Effector CD4-positive, alpha-beta T cell (primary cell): Measurements from ENCODE around the gene OTOL1. TPM values are rescaled to one million over a fixed set of nuclear protein-coding genes. Genes with fewer than 3 reads are reported as not detected.
"Not testable (repeated sequence)": the region's sequence is repeated elsewhere in the genome, so short reads cannot be mapped to it uniquely, and the experiment has no call there.

Experiments used
- DNase-seq: peaks from one replicate; pipeline ENCODE4 v3.0.0-alpha.2; 2020
- total RNA-seq: gene quantifications from one replicate; lab custom pipeline; 2026; lab: John Stamatoyannopoulos, UW

The OTOL1 gene
- not detected for total RNA-seq

DNA sequence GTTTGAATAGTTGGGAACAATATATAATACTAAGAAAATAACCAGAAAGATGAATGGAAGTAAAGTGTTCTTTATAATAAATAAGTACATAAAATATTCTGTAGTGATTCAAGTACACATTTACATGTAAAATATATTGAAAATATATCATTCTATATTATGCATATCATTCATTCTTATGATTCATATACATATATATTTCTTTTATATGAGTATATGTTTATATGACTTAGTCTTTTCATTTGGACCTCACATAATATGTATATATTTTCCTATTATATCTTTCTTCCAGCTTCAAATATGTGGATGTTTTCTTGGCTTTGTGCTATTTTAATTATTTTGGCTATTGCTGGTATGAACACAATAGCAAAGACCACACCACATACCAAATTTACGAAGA is at the start of gene OTOL1:
Gene OTOL1 (plus strand): TSS at position 301 of the 400 bp plus-strand sequence. CDS start 0 bp downstream, at position 301.
- DNase-seq, result no peak

DNA sequence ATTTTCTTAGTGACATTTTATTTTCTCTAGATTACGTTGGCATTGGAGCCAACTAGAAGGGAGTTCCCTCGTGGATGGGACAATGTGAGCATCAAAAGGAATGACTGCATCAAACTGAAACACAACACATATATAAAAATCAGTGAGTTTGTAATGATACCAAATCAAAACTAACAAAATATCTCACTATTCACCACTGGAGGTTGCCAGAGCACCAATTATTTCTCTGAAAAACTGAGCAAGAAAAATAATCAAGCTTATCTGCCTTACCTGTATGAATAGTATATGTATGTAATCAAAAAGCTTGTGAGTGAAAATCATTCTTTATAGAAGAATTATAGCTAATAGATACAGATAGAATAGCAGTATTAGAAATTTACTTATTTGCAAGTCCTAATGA is 46.8 kb upstream of the OTOL1 start:
- DNase-seq, result no peak

DNA sequence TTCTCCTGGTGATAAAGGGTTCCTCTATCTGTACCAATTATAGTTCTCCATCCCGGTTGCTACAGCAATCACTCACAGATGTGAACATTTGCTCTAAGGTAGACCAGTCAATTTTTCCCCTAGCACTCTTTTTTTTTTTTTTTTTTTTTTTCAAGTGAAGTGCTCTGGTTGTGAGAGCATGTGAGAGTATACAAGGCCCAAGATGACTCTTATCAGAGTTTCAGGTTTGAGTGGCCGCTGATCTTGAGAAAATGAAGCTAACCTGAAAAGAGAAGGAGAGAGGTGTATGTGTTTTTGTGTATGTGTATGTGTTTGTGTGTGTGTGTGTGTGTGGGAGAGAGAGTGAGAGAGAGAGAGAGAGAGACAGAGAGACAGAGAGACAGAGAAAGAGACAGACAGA is 44.4 kb upstream of the OTOL1 start:
- DNase-seq, result no peak

DNA sequence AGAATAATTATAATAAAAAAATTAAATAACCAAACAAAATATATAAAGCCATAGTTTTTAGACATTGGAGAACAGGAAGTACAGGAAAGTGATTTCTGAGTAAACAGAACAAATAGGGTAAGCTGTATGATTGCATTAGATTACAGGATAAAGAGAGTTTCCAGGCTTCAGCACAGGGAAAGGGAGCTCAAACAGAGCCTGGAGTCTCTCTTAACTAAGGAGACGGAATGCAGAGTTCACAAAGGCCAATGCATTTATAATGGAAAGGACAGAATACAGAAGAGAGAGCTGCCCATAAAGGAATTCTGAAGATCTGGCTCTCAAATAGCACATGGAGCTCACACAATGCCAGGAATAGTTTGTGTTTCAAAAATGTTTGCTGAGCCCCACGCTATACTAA is 42.0 kb upstream of the OTOL1 start:
- no peak for DNase-seq

DNA sequence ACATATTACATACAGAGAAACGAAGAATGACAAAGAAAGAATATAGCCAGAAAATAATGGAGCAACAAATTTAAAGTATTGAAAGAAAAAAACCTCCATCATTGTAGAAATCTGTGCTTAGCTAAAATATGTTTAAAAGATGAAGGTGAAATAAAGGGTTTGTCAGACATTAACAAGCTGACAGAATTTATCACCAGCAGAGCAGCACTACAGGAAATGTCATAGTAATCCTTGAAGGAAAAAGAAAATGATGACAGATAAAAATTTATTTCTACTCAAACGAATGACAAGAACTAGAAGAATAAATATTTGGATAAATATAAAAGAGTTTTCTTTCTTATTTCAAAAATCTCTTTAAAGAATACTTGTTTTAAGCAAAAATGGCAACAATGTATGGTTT is 40.6 kb upstream of the OTOL1 start:
- DNase-seq, result no peak

DNA sequence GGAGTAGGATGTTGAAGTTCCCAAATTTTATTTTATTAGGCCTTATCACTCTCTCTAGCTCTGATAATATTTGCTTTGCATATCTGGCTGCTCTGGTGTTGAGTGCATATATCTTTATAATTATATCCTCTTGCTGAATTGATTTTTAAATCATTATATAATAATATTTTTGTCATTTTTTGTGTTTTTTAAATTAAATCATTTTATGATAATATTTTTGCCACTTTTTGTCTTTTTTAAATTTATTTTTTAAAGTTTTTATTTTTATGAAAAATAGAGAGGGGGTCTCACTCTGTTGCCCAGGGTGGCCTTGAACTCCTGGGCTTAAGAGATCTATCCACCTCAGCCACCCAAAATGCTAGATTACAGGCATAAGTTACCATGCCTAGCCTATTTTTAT is 34.5 kb upstream of the OTOL1 start:
- DNase-seq, result no peak

DNA sequence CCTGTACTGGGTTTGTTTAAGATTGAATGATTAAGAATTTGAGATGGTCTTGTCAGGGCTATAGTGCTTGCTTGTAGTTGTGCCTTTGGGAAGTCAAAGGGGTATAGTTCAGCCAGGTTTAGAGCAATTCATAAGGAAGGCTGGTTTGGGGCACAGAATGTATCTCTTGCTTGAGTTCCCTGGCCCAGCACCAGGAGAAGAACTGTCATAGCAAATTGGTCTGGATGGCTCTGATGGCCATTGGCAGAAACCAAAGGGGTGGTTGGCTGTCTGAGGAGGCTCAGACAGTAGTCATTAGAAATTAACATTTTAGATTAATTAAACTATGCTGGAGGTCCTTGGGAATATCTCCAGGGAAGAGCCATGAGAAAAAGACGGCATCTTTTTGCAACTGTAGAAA is 25.4 kb upstream of the OTOL1 start:
- DNase-seq, result no peak

DNA sequence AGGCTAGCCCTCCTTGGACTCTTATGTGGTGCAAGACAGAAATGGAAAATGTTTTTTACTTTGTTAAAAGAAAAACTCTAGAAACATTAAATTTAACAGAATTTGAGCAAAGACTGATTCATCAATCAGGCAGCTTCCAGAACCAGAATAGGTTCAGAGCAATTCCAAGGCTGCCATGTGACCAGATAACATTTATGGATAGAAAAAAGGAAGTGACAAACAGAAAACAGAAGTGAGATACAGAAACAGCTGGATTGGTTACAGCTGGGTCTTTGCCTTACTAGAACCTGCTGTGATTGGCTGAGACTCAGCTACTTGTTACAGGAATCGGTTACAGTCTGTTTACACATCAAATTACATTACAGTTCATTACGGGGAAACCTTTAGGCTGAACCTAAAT is 22.5 kb upstream of the OTOL1 start:
- no peak for DNase-seq

DNA sequence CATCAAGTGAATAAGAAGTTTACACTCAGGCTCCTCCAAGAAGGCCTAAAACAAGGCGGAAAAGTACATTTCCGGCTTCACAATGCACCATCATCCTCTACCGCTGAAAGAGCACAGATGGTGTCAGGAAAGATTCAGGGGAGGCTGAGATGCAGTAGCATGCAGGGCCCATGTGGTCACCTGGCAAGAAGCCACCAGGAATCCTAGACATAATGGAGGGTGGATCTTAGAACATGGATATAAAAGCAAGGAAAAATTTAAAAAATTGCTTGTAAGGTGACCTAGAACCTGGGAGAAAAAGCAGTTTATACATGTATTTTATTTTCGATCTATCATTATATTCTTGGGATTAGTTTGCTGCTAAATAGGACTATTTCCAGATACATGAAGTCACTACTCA is 21.9 kb upstream of the OTOL1 start:
- DNase-seq, result no peak

DNA sequence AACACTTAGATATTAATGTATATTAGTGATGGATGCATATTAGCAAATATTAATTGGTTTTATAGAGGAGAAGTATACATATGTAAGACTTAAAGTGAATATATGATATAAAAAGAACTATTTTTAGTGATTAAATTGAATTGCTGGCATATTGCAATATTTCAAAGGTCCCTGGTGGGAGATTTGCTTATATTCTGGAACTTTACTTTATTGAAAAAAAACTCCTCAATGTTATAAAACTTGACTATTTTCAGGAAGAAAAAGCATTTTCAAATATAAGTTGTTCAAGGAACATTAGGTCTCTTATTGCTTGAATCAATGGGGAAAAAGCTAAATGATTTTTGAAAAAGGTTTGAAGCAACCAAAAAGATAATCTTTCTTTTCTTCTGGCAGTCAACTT is 21.4 kb upstream of the OTOL1 start:
- no peak for DNase-seq

DNA sequence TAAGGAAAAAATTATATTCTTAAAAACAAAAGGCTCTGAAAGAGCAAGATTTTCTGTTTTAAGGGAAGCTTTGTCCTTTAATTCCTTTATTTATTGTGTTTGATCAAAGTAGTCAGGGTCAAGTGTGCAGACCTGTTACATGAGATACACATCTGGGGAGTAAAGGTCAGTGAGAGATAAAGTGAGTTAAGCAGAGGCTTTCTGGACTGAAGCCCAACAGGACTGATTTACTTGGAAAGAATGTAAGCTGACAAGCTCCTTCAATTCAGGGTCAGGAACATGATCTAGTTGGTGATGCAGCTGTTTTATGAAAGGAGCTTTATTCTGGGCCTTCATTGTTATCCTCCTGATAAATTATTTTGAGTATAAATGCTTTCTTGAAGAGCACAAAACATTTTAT is 20.7 kb upstream of the OTOL1 start:
- DNase-seq, result no peak

DNA sequence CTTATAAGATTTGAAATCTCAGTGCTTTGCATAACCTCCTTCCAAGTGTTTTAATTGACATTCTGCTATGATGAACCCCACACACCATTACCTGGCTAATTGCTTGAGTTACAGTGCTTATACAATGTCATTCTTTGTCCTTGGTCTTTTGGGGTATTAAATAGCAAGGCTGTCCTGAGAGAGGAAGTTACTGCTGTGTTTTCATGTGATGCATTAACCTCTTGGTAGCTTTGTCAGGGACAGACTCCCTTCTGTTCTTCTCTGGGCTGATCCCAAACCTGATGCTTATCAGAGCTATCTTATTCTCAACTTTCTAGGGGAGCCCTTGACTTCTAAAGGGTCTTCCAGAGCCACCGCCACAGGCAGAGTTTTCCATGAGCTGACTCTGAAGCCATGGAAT is 12.4 kb upstream of the OTOL1 start:
- DNase-seq, result no peak

DNA sequence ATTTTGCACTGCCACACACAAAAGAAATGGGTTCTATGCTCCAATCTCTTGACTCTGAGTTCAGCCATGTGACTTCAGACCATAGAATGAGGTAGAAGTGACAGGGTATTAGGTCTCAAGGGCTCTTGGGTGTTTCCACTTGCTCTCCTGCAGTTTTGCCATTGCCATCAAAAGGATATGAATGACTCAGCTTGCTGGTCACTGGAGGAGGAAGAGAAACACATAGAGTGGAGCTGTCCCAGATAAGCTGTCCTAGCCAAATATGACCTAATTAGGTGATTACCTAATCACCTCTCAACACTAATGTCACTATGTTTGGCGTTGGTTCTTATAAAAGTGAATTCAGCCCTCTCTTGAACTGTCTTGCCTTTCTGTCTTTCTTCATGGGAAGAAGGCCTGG is 8.3 kb upstream of the OTOL1 start:
- not testable (repeated sequence) for DNase-seq

DNA sequence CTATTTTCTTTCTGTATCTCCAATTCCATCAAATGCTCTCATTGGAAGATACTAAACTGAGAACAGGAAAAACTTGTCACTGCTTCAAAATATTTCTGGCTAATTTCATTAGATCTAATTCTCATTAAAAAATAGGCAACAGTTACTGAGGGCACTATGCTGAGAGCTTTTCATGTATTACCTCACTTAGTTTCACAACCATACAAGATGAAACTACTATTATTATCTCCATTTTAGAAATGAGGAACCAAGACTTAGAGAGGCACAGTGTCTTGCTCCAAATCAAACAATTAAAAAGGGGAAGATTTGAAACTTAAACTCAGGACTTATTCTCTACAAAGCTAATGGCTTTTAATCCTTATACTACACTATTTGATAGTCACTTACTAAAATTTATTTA is 7.2 kb upstream of the OTOL1 start:
- DNase-seq, result no peak

DNA sequence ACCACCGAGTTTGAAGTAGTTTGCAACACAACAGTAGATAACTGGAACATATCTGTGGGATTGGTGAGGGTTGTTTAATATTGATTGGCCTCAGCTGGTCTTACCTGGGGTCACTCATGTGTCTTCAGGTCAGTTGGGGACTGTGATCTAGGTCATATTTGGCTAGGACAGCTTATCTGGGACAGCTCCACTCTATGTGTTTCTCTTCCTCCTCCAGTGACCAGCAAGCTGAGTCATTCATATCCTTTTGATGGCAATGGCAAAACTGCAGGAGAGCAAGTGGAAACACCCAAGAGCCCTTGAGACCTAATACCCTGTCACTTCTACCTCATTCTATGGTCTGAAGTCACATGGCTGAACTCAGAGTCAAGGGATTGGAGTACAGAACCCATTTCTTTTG is 5.8 kb upstream of the OTOL1 start:
- not testable (repeated sequence) for DNase-seq

DNA sequence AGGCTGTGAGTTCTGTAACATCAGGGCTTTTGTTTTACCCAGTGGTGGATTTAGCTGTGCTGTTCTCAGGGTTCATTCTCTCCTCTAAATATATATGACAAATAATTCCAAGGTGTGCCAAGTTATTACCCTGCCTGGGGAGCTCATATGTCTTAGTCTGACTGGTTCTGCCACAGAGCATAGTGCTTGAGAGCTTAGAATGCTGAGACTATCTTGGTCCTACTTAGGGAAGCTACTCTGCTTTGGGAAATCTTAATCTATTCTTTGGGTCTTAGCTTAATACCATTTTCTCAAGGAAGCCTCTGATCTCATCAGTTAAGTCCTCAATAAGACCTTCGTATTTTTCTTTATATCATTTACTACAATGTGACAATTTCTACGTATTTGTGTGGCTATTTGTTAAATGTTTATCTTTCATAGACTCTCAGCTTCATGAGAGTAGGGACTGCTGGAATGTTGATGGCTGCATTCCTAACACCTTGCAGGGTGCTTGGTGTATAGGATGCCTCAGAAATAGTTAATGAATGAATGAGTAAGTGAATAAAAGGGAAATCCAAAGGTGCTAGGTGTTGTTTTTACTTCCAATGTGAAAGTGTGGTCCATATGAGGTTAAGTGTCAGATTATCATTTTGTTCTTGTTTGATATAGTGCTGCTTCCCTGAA is 1.8 kb downstream of the OTOL1 start:
- DNase-seq, result no peak

DNA sequence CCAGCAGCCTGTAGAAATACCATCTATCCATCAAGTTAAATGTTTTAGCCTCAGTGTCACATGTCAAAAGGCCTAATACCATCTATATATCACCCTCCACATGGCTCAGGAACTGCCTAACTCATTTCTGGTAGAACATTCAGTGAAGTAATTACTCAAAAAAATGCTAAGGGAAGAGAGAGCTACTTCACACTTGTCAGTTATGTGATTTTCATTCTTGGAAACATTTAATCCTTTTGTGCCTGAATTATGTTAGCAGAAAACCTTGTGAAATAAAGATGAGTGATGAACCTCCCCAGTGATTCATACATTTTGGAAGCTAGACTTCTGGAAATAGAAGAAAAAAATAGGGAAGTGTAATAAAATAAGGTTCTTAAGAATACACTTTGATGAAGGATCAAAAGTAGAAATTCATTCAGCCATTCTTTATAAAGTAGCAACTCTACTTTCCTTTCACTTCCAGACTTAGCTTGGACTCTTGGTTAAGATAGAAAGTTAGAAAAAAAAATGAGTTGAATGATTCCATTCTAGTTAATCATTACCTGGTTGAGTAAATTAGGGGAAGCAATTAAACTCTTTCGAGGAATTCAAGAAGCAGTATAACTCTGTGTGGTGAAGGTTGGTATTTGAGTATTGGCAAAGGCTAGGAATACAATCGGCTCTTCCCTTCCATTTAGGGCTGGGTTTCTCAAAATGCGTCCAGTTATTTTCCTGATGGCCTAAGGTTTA is 3.6 kb downstream of the OTOL1 start:
- DNase-seq, result no peak

DNA sequence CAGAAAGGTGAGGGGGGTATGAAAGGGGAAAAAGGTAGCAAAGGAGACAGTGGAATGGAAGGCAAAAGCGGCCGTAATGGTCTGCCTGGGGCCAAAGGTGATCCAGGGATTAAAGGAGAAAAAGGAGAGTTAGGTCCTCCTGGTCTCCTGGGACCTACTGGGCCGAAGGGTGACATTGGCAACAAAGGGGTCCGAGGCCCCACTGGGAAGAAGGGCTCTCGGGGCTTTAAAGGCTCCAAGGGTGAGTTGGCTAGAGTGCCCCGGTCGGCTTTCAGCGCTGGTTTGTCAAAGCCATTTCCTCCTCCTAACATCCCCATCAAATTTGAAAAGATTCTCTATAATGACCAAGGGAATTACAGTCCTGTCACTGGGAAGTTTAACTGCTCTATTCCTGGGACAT is 6.7 kb downstream of the OTOL1 start:
- no peak for DNase-seq

DNA sequence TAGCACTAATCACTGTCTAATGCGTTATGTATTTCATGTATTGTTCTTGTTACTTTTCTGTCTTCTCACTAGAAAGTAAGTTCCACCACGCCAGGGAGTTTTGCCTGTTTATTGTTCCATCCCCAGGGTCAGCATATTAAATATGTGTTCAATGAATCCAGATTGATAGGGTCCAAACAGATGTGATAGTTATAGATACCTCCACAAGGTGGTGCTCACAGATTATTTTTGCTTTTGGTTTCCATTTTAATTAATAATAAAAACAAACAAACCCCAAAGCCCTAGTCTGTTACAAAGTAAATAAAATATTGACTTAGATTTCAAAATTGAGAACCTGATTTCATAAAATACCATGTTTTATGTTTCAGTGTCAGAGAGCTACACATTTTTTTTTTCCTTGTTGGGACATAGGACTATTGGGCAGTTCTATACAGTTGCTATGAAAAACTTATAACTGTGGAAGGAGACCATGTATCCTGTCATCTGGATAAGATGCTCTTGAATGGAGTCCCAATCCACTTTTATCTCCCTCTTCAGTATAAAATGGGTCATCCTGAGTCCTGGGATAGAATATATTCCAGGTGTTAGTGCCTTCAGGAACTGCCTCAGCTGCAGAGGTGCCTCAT is 12.4 kb downstream of the OTOL1 start:
- no peak for DNase-seq

DNA sequence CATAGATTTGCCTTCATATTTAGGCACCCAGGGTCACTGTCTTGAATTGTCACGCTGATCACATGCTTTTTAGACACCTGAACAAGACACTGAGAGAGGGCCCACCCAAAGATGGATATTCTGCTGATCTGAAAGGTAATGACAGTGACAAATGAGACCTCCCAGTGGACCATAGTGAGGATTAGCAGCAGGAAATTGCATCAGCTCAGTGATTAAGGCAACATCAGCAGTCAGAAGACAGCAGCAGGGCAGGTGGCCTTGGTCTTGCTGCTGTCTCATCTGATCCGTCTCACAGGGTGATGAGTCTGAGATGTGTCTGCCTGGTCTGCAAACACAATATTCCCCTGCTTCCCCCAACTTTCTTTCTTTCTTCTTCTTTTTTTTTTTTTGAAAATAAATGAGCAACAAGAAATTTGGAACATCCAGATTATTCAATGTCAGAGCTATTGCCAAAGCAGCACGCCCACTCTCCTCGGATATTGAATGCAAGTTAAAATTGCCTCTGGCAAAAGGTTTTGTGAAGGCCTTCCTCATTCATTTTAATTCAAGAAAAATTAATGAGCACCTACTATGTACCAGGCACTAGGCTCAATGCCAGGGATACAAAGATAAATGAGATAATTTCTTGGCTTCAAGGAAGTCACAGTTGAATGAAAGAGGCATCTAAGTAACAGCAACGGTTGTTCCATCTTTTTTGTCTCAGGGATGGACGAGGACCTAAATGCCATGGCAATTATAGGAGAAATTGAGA is 14.1 kb downstream of the OTOL1 start:
- DNase-seq, result no peak

DNA sequence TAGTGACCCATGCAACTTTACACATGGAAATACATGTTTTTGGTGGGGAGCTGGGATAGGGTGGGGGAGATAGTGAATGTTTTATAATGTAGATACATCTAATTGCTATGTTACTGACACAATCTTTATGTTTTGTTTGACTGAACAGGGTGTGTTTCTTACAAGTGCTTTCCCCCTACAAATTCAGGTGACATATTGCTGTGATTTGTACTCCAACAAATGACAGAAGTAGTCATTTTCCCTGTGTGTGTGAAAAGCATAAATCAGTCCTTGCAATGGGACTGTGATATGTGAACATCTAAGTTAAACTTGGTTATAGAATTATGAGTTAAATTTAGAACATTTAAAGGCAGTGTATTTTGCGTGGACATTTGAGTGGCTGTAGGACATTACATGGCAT is 27.3 kb downstream of the OTOL1 start:
- no peak for DNase-seq

DNA sequence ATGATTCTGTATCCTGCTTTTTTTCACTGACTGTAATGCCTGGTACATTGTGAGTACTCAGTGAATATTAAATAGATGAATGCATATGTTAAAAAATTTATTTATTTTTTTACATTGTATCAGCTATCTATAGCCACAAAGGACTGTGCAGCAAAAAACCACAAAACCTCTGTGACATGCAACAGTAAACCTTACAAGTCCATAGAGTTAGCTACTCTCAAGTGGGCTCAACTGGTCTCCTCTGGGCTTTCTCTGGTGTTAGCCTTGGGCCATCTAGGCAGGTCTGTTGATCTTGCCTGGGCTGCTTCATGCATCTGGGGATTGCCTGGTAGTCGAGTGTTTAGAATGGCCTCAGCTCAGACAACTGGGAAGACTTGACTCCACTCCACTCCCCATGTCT is 35.3 kb downstream of the OTOL1 start:
- no peak for DNase-seq

DNA sequence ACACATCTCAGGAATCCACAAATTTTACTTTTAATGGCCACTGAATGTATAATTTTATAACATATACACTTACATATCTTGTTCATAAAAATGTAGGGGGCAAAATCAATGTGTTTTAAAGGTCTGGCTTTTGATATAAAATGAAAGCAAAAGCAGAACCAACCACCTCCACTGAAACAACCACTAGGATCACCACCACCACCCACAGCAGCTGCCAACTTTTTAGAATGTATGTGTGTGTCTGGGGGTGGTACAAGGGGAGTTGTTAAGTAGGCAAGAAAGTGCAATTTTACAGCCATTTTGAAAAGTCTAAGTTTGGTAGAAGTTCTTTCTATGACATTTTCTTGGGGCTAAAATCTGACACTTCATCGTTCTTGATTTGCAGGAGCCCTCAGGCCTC is 44.0 kb downstream of the OTOL1 start:
- no peak for DNase-seq

DNA sequence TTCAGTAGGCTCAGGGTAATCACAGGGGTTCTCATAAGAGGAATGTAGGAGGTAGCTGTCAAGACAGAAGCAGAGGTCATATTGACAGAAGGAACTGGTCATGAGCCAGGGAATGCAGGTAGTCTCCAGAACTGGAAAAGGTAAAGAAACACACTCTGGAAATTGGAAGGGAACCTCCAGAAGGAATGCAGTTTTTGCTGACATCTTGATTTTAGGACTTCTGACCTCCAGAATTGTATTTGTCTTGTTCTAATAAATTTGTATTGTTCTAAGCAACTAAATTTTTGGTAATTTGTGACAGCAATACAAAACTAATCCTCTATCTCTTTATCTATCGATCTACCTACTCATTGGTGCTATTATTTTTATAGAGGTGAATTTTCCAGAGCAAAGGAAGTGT is 49.2 kb downstream of the OTOL1 start:
- DNase-seq, result no peak
